ENCODE measurements around the gene EAF1.

The EAF1 gene

DNA sequence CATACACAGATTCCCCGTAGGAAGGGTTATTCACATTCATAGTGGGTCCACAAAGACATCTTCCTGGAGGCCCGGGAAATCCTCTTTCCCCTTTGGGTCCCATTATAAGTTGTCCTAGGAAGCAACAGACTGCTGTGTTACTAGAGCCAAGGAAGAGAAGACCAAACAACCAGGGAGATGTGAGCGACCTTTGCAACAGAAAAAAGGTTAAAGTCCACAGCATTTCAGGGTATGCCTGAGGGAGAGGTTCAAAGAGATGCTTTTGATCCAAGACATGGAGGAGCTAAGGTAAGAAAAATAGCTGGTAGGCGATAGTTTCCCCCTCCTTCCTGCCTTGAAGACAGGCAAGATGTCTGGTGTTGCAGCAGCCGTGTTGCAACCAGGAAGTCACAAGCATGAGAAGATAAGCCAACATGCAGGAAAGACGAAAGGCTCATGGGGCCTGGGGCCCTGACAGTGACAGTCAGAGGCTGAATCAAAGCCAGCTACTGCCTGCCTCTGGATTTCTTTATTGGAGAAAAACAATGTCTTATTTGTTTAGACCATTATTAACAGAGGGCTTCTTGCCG lies 30.9 kb downstream of the EAF1 start:
- no peak for TF ChIP-seq POLR2AphosphoS5 (IDR thresholded peaks at IDR 0.05; ENCODE audit: low read depth, low read length)
- TF ChIP-seq, protein P1, sequence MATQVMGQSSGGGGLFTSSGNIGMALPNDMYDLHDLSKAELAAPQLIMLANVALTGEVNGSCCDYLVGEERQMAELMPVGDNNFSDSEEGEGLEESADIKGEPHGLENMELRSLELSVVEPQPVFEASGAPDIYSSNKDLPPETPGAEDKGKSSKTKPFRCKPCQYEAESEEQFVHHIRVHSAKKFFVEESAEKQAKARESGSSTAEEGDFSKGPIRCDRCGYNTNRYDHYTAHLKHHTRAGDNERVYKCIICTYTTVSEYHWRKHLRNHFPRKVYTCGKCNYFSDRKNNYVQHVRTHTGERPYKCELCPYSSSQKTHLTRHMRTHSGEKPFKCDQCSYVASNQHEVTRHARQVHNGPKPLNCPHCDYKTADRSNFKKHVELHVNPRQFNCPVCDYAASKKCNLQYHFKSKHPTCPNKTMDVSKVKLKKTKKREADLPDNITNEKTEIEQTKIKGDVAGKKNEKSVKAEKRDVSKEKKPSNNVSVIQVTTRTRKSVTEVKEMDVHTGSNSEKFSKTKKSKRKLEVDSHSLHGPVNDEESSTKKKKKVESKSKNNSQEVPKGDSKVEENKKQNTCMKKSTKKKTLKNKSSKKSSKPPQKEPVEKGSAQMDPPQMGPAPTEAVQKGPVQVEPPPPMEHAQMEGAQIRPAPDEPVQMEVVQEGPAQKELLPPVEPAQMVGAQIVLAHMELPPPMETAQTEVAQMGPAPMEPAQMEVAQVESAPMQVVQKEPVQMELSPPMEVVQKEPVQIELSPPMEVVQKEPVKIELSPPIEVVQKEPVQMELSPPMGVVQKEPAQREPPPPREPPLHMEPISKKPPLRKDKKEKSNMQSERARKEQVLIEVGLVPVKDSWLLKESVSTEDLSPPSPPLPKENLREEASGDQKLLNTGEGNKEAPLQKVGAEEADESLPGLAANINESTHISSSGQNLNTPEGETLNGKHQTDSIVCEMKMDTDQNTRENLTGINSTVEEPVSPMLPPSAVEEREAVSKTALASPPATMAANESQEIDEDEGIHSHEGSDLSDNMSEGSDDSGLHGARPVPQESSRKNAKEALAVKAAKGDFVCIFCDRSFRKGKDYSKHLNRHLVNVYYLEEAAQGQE (IDR thresholded peaks at IDR 0.05; ENCODE audit: insufficient read depth in 1 of 2, low read depth in 2 of 2, low read length in 2 of 2), result no peak
- TF ChIP-seq SIN3A (IDR thresholded peaks at IDR 0.05; ENCODE audit: borderline replicate concordance, insufficient read depth, low read length), result no peak
- TF ChIP-seq TAF1 (IDR thresholded peaks at IDR 0.05; ENCODE audit: borderline replicate concordance, insufficient read depth, low read length), result no peak
- TF ChIP-seq FOXP2 (optimal IDR thresholded peaks at IDR 0.05; ENCODE audit: borderline replicate concordance, extremely low read depth, extremely low read length, insufficient read depth), result no peak

DNA sequence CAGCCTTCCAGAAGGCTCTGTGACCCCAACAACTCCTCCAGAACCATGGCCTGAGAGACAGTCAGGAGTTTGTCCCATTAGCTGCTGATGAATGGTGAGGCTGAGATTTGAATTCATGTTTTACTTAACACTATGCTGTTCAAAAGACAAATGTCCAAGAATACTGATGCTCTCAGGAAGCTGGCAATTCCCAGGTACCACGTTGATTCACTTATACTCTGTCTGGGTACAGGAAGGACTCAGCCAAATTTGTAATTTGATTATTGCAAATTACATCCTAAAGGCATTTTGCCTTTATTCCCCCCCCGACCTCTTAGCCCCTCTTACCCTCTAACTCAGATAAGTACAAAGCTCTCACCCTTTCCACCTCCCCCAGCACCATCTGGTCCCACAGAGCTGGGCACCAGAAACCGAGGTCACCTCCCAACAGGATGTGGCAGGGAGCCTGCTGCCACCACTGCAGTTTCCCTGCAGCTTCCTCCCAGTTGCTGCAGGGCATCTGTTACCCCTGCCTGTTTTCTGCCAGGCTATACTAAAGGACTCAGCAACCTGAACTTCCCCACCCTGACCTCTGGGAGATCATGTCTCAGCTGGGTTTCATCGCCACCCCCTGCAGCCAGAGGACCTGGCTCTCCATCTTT lies 33.6 kb downstream of the EAF1 start:
- TF ChIP-seq, protein P1 (IDR thresholded peaks at IDR 0.05; ENCODE audit: insufficient read depth in 1 of 2, low read depth in 2 of 2, low read length in 2 of 2), result no peak
- TF ChIP-seq POLR2AphosphoS5 (IDR thresholded peaks at IDR 0.05; ENCODE audit: low read depth, low read length), result no peak
- TF ChIP-seq SIN3A (IDR thresholded peaks at IDR 0.05; ENCODE audit: borderline replicate concordance, insufficient read depth, low read length), result no peak
- no peak for TF ChIP-seq FOXP2 (optimal IDR thresholded peaks at IDR 0.05; ENCODE audit: borderline replicate concordance, extremely low read depth, extremely low read length, insufficient read depth)
- TF ChIP-seq TAF1 (IDR thresholded peaks at IDR 0.05; ENCODE audit: borderline replicate concordance, insufficient read depth, low read length), result no peak

DNA sequence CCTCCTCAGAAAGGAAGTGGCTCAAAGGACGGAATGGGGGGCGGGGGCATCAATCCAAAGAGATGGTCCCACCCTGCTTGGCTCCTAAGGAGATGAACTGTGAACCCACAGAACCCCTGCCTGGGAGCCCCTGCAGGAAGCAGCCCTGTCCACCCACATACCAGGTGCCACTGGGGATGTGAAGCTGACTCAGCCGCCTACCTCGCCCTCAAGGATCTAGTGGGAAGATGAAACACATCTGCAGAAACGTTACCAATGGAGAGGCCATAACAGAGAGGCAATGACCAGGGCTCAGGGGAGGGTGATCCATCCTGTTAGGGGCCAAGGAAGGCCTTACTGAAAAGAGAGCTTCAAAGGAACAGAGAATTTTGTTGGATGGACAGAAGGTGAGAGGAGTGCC lies 35.1 kb downstream of the EAF1 start:
- no peak for TF ChIP-seq TAF1 (IDR thresholded peaks at IDR 0.05; ENCODE audit: borderline replicate concordance, insufficient read depth, low read length)
- TF ChIP-seq, protein P1 (IDR thresholded peaks at IDR 0.05; ENCODE audit: insufficient read depth in 1 of 2, low read depth in 2 of 2, low read length in 2 of 2), result no peak
- no peak for TF ChIP-seq POLR2AphosphoS5 (IDR thresholded peaks at IDR 0.05; ENCODE audit: low read depth, low read length)
- no peak for TF ChIP-seq SIN3A (IDR thresholded peaks at IDR 0.05; ENCODE audit: borderline replicate concordance, insufficient read depth, low read length)
- TF ChIP-seq FOXP2 (optimal IDR thresholded peaks at IDR 0.05; ENCODE audit: borderline replicate concordance, extremely low read depth, extremely low read length, insufficient read depth), result no peak

DNA sequence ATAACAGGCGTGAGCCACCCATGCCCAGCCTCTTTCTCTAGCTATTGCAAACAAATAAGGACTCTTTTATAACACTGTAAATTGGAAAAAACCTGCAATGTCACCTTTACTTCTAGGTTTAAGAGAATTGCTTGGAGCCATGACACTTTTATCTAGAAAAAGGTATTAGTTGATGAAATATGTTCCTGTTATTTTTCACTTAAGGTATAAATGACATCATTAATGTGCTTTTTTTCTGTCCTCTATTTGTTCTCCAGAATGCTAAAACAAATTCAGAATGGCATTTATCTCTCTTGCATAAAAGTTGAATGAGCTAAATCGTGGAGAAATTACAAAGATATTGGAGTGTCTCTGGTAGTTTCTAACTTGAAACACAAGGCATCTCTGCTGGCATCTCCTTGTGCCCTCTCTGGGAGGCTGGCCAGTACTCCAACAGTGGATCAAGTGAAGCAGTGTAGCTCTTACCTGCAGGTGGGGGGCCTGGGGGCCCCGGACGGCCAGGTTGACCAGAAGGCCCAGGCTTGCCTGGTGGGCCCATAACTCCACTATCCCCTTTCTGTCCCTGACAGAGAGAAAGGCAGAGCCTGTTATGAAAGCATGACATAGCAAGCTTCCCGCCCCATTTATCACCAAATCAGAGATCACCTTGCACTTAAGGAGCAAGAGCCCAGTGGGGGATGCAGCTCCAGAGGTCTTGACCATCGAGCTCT lies 38.6 kb downstream of the EAF1 start:
- TF ChIP-seq FOXP2 (optimal IDR thresholded peaks at IDR 0.05; ENCODE audit: borderline replicate concordance, extremely low read depth, extremely low read length, insufficient read depth), result no peak
- TF ChIP-seq SIN3A (IDR thresholded peaks at IDR 0.05; ENCODE audit: borderline replicate concordance, insufficient read depth, low read length), result no peak
- no peak for TF ChIP-seq TAF1 (IDR thresholded peaks at IDR 0.05; ENCODE audit: borderline replicate concordance, insufficient read depth, low read length)
- TF ChIP-seq, protein P1 (IDR thresholded peaks at IDR 0.05; ENCODE audit: insufficient read depth in 1 of 2, low read depth in 2 of 2, low read length in 2 of 2), result no peak
- no peak for TF ChIP-seq POLR2AphosphoS5 (IDR thresholded peaks at IDR 0.05; ENCODE audit: low read depth, low read length)
